Stimulated activated CD4-positive, alpha-beta T cell treated with anti-CD3 and anti-CD28 coated beads, Interleukin-15, amount 100 ng/mL, for 24 hours (primary cell): ENCODE results near the gene CYP26A1.

Experiments used
- DNase-seq: peaks from one replicate; pipeline ENCODE4 v3.0.0-alpha.2; 2020

Gene CYP26A1

GRCh38 chr10:93065675-93066543, 7.8 kb upstream of the CYP26A1 start:
- DNase-seq = no peak

- DNase-seq = no peak
These were observed 7.2 kb upstream of the CYP26A1 start for GRCh38 chr10:93066544-93066913.

- DNase-seq = no peak
These were observed 6.0 kb upstream of the CYP26A1 start for GRCh38 chr10:93067443-93068365.

- DNase-seq = no peak
These were observed 5.1 kb upstream of the CYP26A1 start for GRCh38 chr10:93068411-93069244.

GRCh38 chr10:93069245-93069561, 4.5 kb upstream of the CYP26A1 start:
- DNase-seq = no peak

GRCh38 chr10:93070378-93071176, 3.1 kb upstream of the CYP26A1 start:
- DNase-seq = no peak

GRCh38 chr10:93071177-93071472, 2.6 kb upstream of the CYP26A1 start:
- no peak for DNase-seq

GRCh38 chr10:93071674-93072224, 1.9 kb upstream of the CYP26A1 start:
- DNase-seq = no peak

GRCh38 chr10:93072225-93072712, 1.4 kb upstream of the CYP26A1 start:
- DNase-seq = no peak

- DNase-seq = no peak
These were observed 767 bp upstream of the CYP26A1 start for GRCh38 chr10:93072713-93073538.

- no peak for DNase-seq
These were observed 479 bp downstream of the CYP26A1 start for GRCh38 chr10:93074147-93074596.

GRCh38 chr10:93074597-93075368, 1.1 kb downstream of the CYP26A1 start:
- DNase-seq = no peak

- no peak for DNase-seq
These were observed 1.9 kb downstream of the CYP26A1 start for GRCh38 chr10:93075369-93076221.

- no peak for DNase-seq
These were observed 3.2 kb downstream of the CYP26A1 start for GRCh38 chr10:93076871-93077270.

GRCh38 chr10:93077860-93078337, 4.2 kb downstream of the CYP26A1 start:
- no peak for DNase-seq

GRCh38 chr10:93079663-93080349, 6.1 kb downstream of the CYP26A1 start:
- DNase-seq = no peak

GRCh38 chr10:93080350-93081046, 6.8 kb downstream of the CYP26A1 start:
- peak; percentile 68 for DNase-seq

GRCh38 chr10:93081318-93081717, 7.6 kb downstream of the CYP26A1 start:
- DNase-seq = no peak
